HEK293 (cell line): ENCODE data around the gene TAC3.

ENCODE experiments used
- REST ChIP-seq: fragments of 450-650 bp; formaldehyde crosslinking; IDR thresholded peaks from 2 replicates; pipeline ENCODE4 v1.5.1; 2016; ENCODE audit warnings: missing biosample characterization, missing genetic modification characterization
- ZBTB10 ChIP-seq: fragments of 450-650 bp; formaldehyde crosslinking; IDR thresholded peaks from 2 replicates; pipeline ENCODE4 v1.5.1; 2016; ENCODE audit warnings: missing biosample characterization, missing genetic modification characterization
- ZBTB20 ChIP-seq: fragments of 450-650 bp; formaldehyde crosslinking; IDR thresholded peaks from 2 replicates; pipeline ENCODE4 v1.5.1; 2016; ENCODE audit warnings: missing biosample characterization, missing genetic modification characterization
- ZNF184 ChIP-seq: fragments of 450-650 bp; IDR thresholded peaks from 2 replicates; pipeline ENCODE4 v1.5.1; 2018; ENCODE audit warnings: missing biosample characterization, mild to moderate bottlenecking, missing genetic modification characterization
- ZNF274 ChIP-seq, 2 experiments: fragments of 200-500 bp in 1 of 2; fragments of 450-650 bp in 1 of 2; sonication (Bioruptor generic) in 1 of 2; formaldehyde crosslinking in 1 of 2; IDR thresholded peaks; 2 replicates each; pipeline versions ENCODE4 v1.5.1 to v1.6.1; 2014 to 2016; ENCODE audit warnings: borderline replicate concordance in 1 of 2, inconsistent platforms in 1 of 2, low read length in 1 of 2, missing biosample characterization in 1 of 2, missing genetic modification characterization in 1 of 2
- ZNF335 ChIP-seq: fragments of 450-650 bp; formaldehyde crosslinking; conservative IDR thresholded peaks from 2 replicates; pipeline ENCODE4 v1.5.1; 2016; ENCODE audit warnings: missing biosample characterization, missing genetic modification characterization
- ZNF548 ChIP-seq: fragments of 450-650 bp; formaldehyde crosslinking; IDR thresholded peaks from 2 replicates; pipeline ENCODE4 v1.5.1; 2016; ENCODE audit warnings: missing biosample characterization, missing genetic modification characterization

GRCh38 chr12:57051011-57051410 is 34.7 kb upstream of the TAC3 start:
- no peak for TF ChIP-seq ZBTB20 (tag by site-specific recombination)
- TF ChIP-seq REST = no peak
- TF ChIP-seq ZBTB10 = no peak
- no peak for TF ChIP-seq ZNF335
- no peak for TF ChIP-seq ZNF184 (tag by site-specific recombination)
- no peak for TF ChIP-seq ZNF548 (tag by site-specific recombination)
- no peak for TF ChIP-seq ZNF274 (IDR thresholded peaks at IDR 0.05; ENCODE audit: low read length)
- no peak for TF ChIP-seq ZNF274 (tag by site-specific recombination; IDR thresholded peaks at IDR 0.05; ENCODE audit: borderline replicate concordance)
